ENCODE measurements around the gene RPS6KB1.
A peak's percentile ranks its signal among the peaks of the same experiment; 100 is the strongest.

RPS6KB1 gene

DNA sequence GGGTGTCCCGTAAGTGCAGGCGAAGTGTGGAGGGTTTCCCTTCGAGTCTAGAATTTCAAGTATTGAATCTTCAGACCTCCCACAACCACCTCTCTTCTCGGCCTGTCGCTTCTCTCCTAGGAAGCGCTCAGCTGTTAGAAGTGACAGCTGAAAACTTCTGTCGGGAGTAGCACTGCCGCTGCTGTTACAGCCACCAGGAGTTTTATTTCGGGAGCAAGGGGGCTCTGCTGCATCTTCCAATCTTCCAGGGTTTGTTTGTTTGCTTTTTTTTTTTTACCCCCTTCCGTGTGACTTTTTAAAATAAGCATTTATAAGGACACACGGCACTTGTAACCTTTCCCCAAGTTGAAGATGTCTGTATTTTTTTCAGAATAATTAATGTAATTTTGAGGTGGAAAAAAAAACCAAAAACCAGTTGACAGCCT, 767 bp downstream of the RPS6KB1 start:
- H2AFZ ChIP-seq (ENCODE audit: low read depth), result peak overlapping the region; percentile 60; the same call in 1 of the 2 replicates
- H3K36me3 ChIP-seq (ENCODE audit: insufficient read depth), result no peaks in the 10 kb centered on the region
- peaks cover 37% of the 10 kb centered on the region for H3K4me1 ChIP-seq (ENCODE audit: low read depth, poor library complexity, severe bottlenecking)
- H3K27me3 ChIP-seq (ENCODE audit: insufficient read depth, low read depth), result no peaks in the 10 kb centered on the region
- no peak overlapping the region for H3K4me3 ChIP-seq (IDR thresholded peaks at IDR 0.05; ENCODE audit: insufficient read depth, low read depth, low read length)
- H3K9ac ChIP-seq, result peak overlapping the region; percentile 89
- peak overlapping the region; percentile 97 for H3K4me2 ChIP-seq
- peak overlapping the region; percentile 71 for H3K27ac ChIP-seq
- H3K79me2 ChIP-seq (ENCODE audit: insufficient read depth, low read depth), result peaks cover 80% of the 10 kb centered on the region
- H4K20me1 ChIP-seq (ENCODE audit: insufficient read depth), result peaks cover 17% of the 10 kb centered on the region; the same call in 1 of the 2 replicates
- TF ChIP-seq, protein P1, sequence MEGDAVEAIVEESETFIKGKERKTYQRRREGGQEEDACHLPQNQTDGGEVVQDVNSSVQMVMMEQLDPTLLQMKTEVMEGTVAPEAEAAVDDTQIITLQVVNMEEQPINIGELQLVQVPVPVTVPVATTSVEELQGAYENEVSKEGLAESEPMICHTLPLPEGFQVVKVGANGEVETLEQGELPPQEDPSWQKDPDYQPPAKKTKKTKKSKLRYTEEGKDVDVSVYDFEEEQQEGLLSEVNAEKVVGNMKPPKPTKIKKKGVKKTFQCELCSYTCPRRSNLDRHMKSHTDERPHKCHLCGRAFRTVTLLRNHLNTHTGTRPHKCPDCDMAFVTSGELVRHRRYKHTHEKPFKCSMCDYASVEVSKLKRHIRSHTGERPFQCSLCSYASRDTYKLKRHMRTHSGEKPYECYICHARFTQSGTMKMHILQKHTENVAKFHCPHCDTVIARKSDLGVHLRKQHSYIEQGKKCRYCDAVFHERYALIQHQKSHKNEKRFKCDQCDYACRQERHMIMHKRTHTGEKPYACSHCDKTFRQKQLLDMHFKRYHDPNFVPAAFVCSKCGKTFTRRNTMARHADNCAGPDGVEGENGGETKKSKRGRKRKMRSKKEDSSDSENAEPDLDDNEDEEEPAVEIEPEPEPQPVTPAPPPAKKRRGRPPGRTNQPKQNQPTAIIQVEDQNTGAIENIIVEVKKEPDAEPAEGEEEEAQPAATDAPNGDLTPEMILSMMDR (conservative IDR thresholded peaks at IDR 0.05; ENCODE audit: low read depth, low read length), result no peak

DNA sequence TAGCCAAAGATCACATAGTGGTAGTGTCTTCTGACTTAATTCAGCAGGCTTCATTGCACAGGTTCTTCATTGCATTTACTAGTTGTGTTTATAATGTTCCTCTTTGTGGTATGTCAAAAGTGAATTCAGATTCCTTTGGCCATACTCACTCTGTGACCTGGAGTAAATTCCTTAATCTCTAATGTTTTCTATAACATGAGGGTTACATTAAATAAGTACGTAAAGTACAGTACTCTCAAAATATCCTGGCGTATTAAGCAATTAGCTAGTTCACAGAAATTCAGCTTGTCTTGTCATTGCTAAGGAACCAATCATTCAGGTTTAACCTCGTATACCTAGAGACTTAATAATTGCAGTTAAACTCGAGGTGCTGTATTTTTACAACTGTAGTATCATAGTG, 4.2 kb downstream of the RPS6KB1 start:
- Histone ChIP-seq H3K27me3 (ENCODE audit: insufficient read depth, low read depth) (no peaks in the 10 kb centered on the region), H3K4me1 (ENCODE audit: low read depth, poor library complexity, severe bottlenecking) (peaks cover 39% of the 10 kb centered on the region), H3K9ac (no peak overlapping the region), H3K36me3 (ENCODE audit: insufficient read depth) (no peaks in the 10 kb centered on the region), H3K4me3 (IDR thresholded peaks at IDR 0.05; ENCODE audit: insufficient read depth, low read depth, low read length) (no peak overlapping the region), H3K4me2 (no peak overlapping the region), H3K79me2 (ENCODE audit: insufficient read depth, low read depth) (peaks cover 95% of the 10 kb centered on the region), H2AFZ (ENCODE audit: low read depth) (no peak overlapping the region), H3K27ac (no peak overlapping the region), H4K20me1 (ENCODE audit: insufficient read depth) (peaks cover 22% of the 10 kb centered on the region; the same call in 1 of the 2 replicates)
- TF ChIP-seq, protein P1 (conservative IDR thresholded peaks at IDR 0.05; ENCODE audit: low read depth, low read length), result no peak

DNA sequence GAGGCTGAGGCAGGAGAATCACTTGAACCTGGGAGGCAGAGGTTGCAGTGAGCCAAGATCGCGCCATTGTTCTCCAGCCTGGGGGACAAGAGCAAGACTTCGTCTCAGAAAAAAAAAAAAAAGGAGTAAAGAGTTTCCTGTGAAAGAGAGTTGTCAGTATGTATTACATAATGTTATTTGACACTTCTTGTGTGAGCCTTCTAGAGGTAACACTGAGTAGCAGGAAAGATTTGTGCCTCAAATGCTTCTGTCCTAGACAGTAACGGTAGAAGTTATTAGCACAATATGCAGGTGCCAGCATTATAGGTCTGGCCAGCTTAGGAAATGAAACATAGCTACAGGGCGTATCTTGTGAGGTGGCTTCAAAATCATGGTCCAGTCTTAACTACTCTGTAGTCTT, 6.2 kb downstream of the RPS6KB1 start:
- no peaks in the 10 kb centered on the region for H3K27me3 ChIP-seq (ENCODE audit: insufficient read depth, low read depth)
- H3K79me2 ChIP-seq (ENCODE audit: insufficient read depth, low read depth), result peaks cover 96% of the 10 kb centered on the region
- H3K27ac ChIP-seq, result no peak overlapping the region
- no peaks in the 10 kb centered on the region for H3K36me3 ChIP-seq (ENCODE audit: insufficient read depth)
- no peak overlapping the region for H3K4me3 ChIP-seq (IDR thresholded peaks at IDR 0.05; ENCODE audit: insufficient read depth, low read depth, low read length)
- no peak overlapping the region for H3K9ac ChIP-seq
- H2AFZ ChIP-seq (ENCODE audit: low read depth), result no peak overlapping the region
- TF ChIP-seq, protein P1 (conservative IDR thresholded peaks at IDR 0.05; ENCODE audit: low read depth, low read length), result peak; percentile 37; the same call in 1 of the 2 replicates
- peaks cover 39% of the 10 kb centered on the region for H3K4me1 ChIP-seq (ENCODE audit: low read depth, poor library complexity, severe bottlenecking)
- no peak overlapping the region for H3K4me2 ChIP-seq
- peaks cover 18% of the 10 kb centered on the region; the same call in 1 of the 2 replicates for H4K20me1 ChIP-seq (ENCODE audit: insufficient read depth)

- Histone ChIP-seq H3K4me3 (IDR thresholded peaks at IDR 0.05; ENCODE audit: insufficient read depth, low read depth, low read length) (no peak overlapping the region), H3K4me1 (ENCODE audit: low read depth, poor library complexity, severe bottlenecking) (peaks cover 22% of the 10 kb centered on the region), H3K4me2 (no peak overlapping the region), H3K27ac (no peak overlapping the region), H3K36me3 (ENCODE audit: insufficient read depth) (no peaks in the 10 kb centered on the region), H2AFZ (ENCODE audit: low read depth) (no peak overlapping the region), H3K79me2 (ENCODE audit: insufficient read depth, low read depth) (peaks cover 96% of the 10 kb centered on the region), H3K27me3 (ENCODE audit: insufficient read depth, low read depth) (no peaks in the 10 kb centered on the region), H3K9ac (no peak overlapping the region), H4K20me1 (ENCODE audit: insufficient read depth) (peaks cover 18% of the 10 kb centered on the region; the same call in 1 of the 2 replicates)
- TF ChIP-seq, protein P1 (conservative IDR thresholded peaks at IDR 0.05; ENCODE audit: low read depth, low read length), result no peak
Observed at GRCh38 chr17:59901604-59902003, 8.7 kb downstream of the RPS6KB1 start.

Measured in KMS-11 (cell line).